ENCODE results near the gene LDLRAP1. TPM values are rescaled to one million over a fixed set of nuclear protein-coding genes. Genes with fewer than 3 reads are reported as not detected.

The LDLRAP1 gene
- total and polyA plus RNA-seq, 9 of the 15 experiments (the other 6 are each of a cell fraction or from before 2014, with no cell fraction given): 0.56 to 29.6 (median 16.2) TPM

- TF ChIP-seq TCF7 (IDR thresholded peaks at IDR 0.05; ENCODE audit: borderline replicate concordance) (no peak), KAT2B (IDR thresholded peaks at IDR 0.05; ENCODE audit: low read depth, low read length) (no peak), SNAPC5 (CRISPR knock-in tag; IDR thresholded peaks at IDR 0.05) (no peak)
These were observed 13.8 kb upstream of the LDLRAP1 start (continued) for GRCh38 chr1:25529518-25530185.

- Histone ChIP-seq H3K27me3 (ENCODE audit: control insufficient read depth in 2 of 2, insufficient read depth in 2 of 2, low read length in 2 of 2) (peaks cover 6 to 31% of the 10 kb centered on the region in 2 experiments), H3K36me3 (ENCODE audit: control insufficient read depth, insufficient read depth, low read length) (no peaks in the 10 kb centered on the region), H2AFZ (ENCODE audit: low read depth, low read length) (no peak overlapping the region), H3K4me2 (ENCODE audit: insufficient read depth, low read length) (no peak overlapping the region), H3K4me1 (replicated peaks in 1 of 2; ENCODE audit: control insufficient read depth in 2 of 2, insufficient read depth in 2 of 2, low read length in 2 of 2) (peaks cover 0 to 31% of the 10 kb centered on the region in 2 experiments; a peak in 2 of 5 replicates), H3K9me3 (replicated peaks; ENCODE audit: control insufficient read depth, insufficient read depth, low read depth, low read length) (peaks cover under 1% of the 10 kb centered on the region; the same call in 1 of the 2 replicates), H3K4me3 (no peak overlapping the region), H3K27ac (ENCODE audit: extremely low read depth, low read depth, low read length) (no peak overlapping the region), H3K79me2 (ENCODE audit: control insufficient read depth, insufficient read depth, low read length) (no peaks in the 10 kb centered on the region), H3K9me1 (ENCODE audit: control insufficient read depth, insufficient read depth, low read length) (no peaks in the 10 kb centered on the region), H3K9ac (ENCODE audit: insufficient read depth in 1 of 2, low read depth in 2 of 2, low read length in 2 of 2) (peak overlapping the region in 1 of 2 experiments; percentile 64; a peak in 2 of 4 replicates), H4K20me1 (replicated peaks; ENCODE audit: control insufficient read depth, insufficient read depth, low read length) (no peaks in the 10 kb centered on the region)
- FAIRE-seq (no peak), ATAC-seq (no peak; the same call in 2 of the 3 replicates), DNase-seq (ENCODE audit: extremely low read depth in 1 of 4, low spot score in 3 of 4) (no peak)
- CTCF ChIA-PET (ENCODE audit: low intra/inter-chr PET ratio): no interaction called here
- in situ Hi-C loops (cut with MboI): no loop called here
- POLR2A ChIA-PET: interaction anchor here (0.8 kb wide), 1 partner anchor 288 kb away, joined by 3 read pairs; no protein-coding TSS in a partner anchor
- WGBS (ENCODE audit: insufficient coverage, low coverage, missing lambda C conversion rate): 35% methylated on average over 22 of the region's 22 CpGs
- intact Hi-C loops (cut with micrococcal nuclease): no loop called here
- no TSS peak for BruUV-seq (replicated peaks)
- TF ChIP-seq KAT8 (IDR thresholded peaks at IDR 0.05; ENCODE audit: low read depth) (no peak), PRMT5 (CRISPR knock-in tag; IDR thresholded peaks at IDR 0.05) (0 out of 2 replicates have a peak, but pooled peaks have one; percentile 8), CCNT2 (IDR thresholded peaks at IDR 0.05; ENCODE audit: borderline replicate concordance, extremely low read depth, insufficient read length, low read depth, low read length) (no peak)
These were observed 13.0 kb upstream of the LDLRAP1 start for GRCh38 chr1:25530186-25531081.

All from K562 (cell line).